Cardiac fibroblast (primary cell): ENCODE results near the gene LRRC71.

Source experiments
- DNase-seq, 2 donors: peaks; one replicate each; pipeline versions ENCODE4 v3.0.0 to v3.0.0-alpha.2; 2010; ENCODE audit warnings: low read depth in 2 of 2
- H3K4me3 ChIP-seq, 2 donors: replicated peaks in 1 of 2; 1 replicate in 1 of 2; 2 replicates in 1 of 2; pipeline ENCODE4 v1.5.1; 2011; ENCODE audit warnings: low read depth in 2 of 2, low read length in 2 of 2, mild to moderate bottlenecking in 2 of 2, moderate library complexity in 1 of 2
- CTCF ChIP-seq: IDR thresholded peaks from one replicate; pipeline ENCODE4 v1.5.1; 2011; ENCODE audit warnings: low read depth, mild to moderate bottlenecking, low read length, inconsistent platforms

LRRC71 gene

GRCh38 chr1:156904187-156904959 is 16.1 kb upstream of the LRRC71 start:
- TF ChIP-seq CTCF = no peak
- no peak overlapping the region for H3K4me3 ChIP-seq

GRCh38 chr1:156905176-156905575 is 15.3 kb upstream of the LRRC71 start:
- DNase-seq = no peak
- TF ChIP-seq CTCF = no peak

More at GRCh38 chr1:156904187-156904959, 16.1 kb upstream of the LRRC71 start:
- no peak for DNase-seq

GRCh38 chr1:156905651-156906050 is 14.8 kb upstream of the LRRC71 start:
- TF ChIP-seq CTCF = no peak
- H3K4me3 ChIP-seq = no peak overlapping the region
- DNase-seq = no peak

More at GRCh38 chr1:156905176-156905575, 15.3 kb upstream of the LRRC71 start:
- no peak overlapping the region for H3K4me3 ChIP-seq

- H3K4me3 ChIP-seq = no peak overlapping the region
- no peak for DNase-seq
- no peak for TF ChIP-seq CTCF
These were observed 14.1 kb upstream of the LRRC71 start for GRCh38 chr1:156906206-156906906.

GRCh38 chr1:156908541-156908940 is 11.9 kb upstream of the LRRC71 start:
- DNase-seq = no peak
- no peak for TF ChIP-seq CTCF
- no peak overlapping the region for H3K4me3 ChIP-seq

- no peak for TF ChIP-seq CTCF
- no peak overlapping the region for H3K4me3 ChIP-seq
- DNase-seq = no peak
These were observed 11.5 kb upstream of the LRRC71 start for GRCh38 chr1:156908955-156909354.
